Gastrocnemius medialis (tissue), 4 donors: Measurements from ENCODE around the gene ASCL5. TPM values are rescaled to one million over a fixed set of nuclear protein-coding genes. Genes with fewer than 3 reads are reported as not detected.

Source experiments
- ATAC-seq, 2 donors: fragments of 150-250 bp; one replicate each; pipeline ENCODE4 v1.9.1; 2016
- DNase-seq, 2 donors: peaks; one replicate each; pipeline ENCODE4 v3.0.0-alpha.2; 2019
- H3K27ac ChIP-seq, 4 donors: fragments of 200-600 bp; sonication (generic); 1 replicate in 1 of 4; 2 replicates in 3 of 4; pipeline ENCODE4 v1.5.1; 2016 to 2018; ENCODE audit warnings: mild to moderate bottlenecking in 2 of 4, moderate library complexity in 1 of 4
- H3K27me3 ChIP-seq, 3 donors: fragments of 200-600 bp; sonication (generic) in 2 of 3; 1 replicate in 1 of 3; 2 replicates in 2 of 3; pipeline versions ENCODE4 v1.5.1 to v1.6.0; 2016 to 2019; ENCODE audit warnings: mild to moderate bottlenecking in 1 of 3, moderate library complexity in 1 of 3
- H3K36me3 ChIP-seq, 2 donors: fragments of 200-600 bp; sonication (generic) in 1 of 2; one replicate each; pipeline ENCODE4 v1.5.1; 2017 to 2018
- H3K4me1 ChIP-seq, 2 donors: fragments of 200-600 bp; sonication (generic) in 1 of 2; one replicate each; pipeline ENCODE4 v1.5.1; 2016 to 2017; ENCODE audit warnings: mild to moderate bottlenecking in 2 of 2
- H3K4me3 ChIP-seq, 4 donors: fragments of 200-600 bp; sonication (generic) in 3 of 4; 1 replicate in 1 of 4; 2 replicates in 3 of 4; pipeline ENCODE4 v1.5.1; 2016 to 2019; ENCODE audit warnings: mild to moderate bottlenecking in 2 of 4
- H3K9me3 ChIP-seq, 3 donors: fragments of 200-600 bp; sonication (generic) in 2 of 3; 1 replicate in 1 of 3; 2 replicates in 2 of 3; pipeline ENCODE4 v1.5.1; 2016 to 2019
- CTCF ChIP-seq, 5 experiments: fragments of 450-650 bp in 3 of 5; fragments of 200-600 bp in 2 of 5; sonication (generic) in 2 of 5; IDR thresholded peaks in 4 of 5; conservative IDR thresholded peaks in 1 of 5; 1 replicate in 4 of 5; 2 replicates in 1 of 5; pipeline ENCODE4 v1.5.1; 2016 to 2019; ENCODE audit warnings: antibody characterized with exemption in 5 of 5, mild to moderate bottlenecking in 3 of 5, moderate library complexity in 3 of 5
- POLR2A ChIP-seq, 2 donors: fragments of 450-650 bp; IDR thresholded peaks; one replicate each; pipeline ENCODE4 v1.6.1; 2017; ENCODE audit warnings: antibody characterized with exemption in 2 of 2, mild to moderate bottlenecking in 2 of 2, moderate library complexity in 2 of 2
- in situ Hi-C, 4 donors: fragments of 200-750 bp; cut with MboI; loops; one replicate each; pipeline versions ENCODE4 v1.15.0 to v1.8.0; 2017; ENCODE audit warnings: low sequenced_read_pairs in 4 of 4
- intact Hi-C: fragments of 100-400 bp; cut with DNase I; formaldehyde crosslinking; loops from one replicate; pipeline ENCODE4 v1.15.1; 2023; ENCODE audit warnings: low total_unique reads
- total RNA-seq, 4 donors: library from RNA; depleted of rRNA; stranded (reverse); fragments of >200 nt; gene quantifications; one replicate each; pipeline versions ENCODE4 v1.1.0 to v1.2.3, GENCODE V29; 2016

Gene ASCL5
- total RNA-seq, 4 donors from 2014 or later = not detected

DNA sequence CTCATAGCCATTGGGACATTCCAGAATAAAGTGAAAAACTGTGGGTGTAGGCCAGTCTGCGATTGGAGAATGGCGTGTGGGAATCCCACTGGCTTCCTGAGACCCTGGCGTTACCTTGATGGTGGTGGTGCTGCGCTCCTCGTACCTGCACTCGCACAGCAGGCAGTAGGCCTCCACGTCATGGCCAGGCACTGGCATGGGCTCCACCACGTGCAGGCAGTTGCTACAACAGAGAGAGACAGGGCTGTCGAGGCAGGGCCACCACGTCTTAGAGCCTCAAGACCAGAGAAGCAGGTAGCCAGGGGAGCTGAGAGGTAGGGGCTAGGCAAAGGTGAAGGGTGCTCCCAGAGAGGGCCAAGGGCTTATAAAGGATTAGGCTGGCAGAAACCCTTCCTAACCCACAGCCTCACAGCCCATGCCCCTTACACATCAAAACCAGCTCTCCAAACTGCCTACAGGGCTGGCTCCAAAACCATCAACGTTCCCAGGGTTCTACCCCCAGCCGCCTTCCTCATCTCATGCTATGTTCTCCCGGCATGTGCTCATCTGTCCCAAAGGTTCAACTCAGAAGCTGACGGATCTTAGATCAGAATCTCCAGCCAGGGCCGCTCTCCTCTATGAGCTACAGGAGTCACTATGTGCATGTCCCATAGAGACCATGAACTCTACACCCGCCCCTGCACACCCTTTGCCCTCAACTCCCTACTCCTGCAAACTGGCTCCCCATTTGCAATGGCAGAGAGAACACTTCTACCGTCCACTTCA is 19.8 kb upstream of the ASCL5 start:
- Histone ChIP-seq H3K4me1 (peaks cover 7 to 11% of the 10 kb centered on the region in 2 donors), H3K27ac (no peak overlapping the region), H3K9me3 (no peaks in the 10 kb centered on the region), H3K36me3 (peaks cover 0 to 26% of the 10 kb centered on the region in 2 donors), H3K4me3 (no peak overlapping the region), H3K27me3 (no peaks in the 10 kb centered on the region)
- intact Hi-C loops = no loop called here
- no peak for ATAC-seq
- TF ChIP-seq POLR2A (IDR thresholded peaks at IDR 0.05) = no peak
- no peak for TF ChIP-seq CTCF (IDR thresholded peaks at IDR 0.05 in 4 of 5, conservative IDR thresholded peaks at IDR 0.05 in 1 of 5)
- no peak for DNase-seq
- in situ Hi-C loops = loop anchor here in 1 of 4 donors (10.0 kb wide), 1 partner anchor 78 kb away; no protein-coding TSS in a partner anchor

DNA sequence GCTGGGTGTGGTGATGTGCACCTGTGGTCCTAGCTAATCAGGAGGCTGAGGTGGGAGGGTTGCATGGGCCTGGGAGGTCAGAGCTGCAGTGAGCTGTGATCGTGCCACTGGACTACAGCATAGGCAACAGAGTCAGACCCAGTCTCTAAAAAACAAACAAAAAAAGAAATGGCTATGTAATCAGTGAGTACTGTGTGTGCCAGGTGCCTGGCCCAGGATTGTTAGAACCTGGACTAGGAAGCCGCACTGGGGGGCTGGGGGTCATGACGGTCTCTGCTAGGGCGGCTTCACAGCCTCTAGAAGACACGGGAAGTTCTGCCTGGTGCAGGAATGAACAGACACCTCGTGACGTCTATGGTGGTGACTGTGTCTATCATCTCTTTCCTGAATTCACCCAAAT is 18.8 kb upstream of the ASCL5 start:
- peaks cover 7 to 11% of the 10 kb centered on the region in 2 donors for H3K4me1 ChIP-seq
- H3K27ac ChIP-seq = no peak overlapping the region
- H3K36me3 ChIP-seq = peaks cover 0 to 26% of the 10 kb centered on the region in 2 donors
- no peak overlapping the region for H3K4me3 ChIP-seq
- no peaks in the 10 kb centered on the region for H3K27me3 ChIP-seq
- TF ChIP-seq CTCF (IDR thresholded peaks at IDR 0.05 in 4 of 5, conservative IDR thresholded peaks at IDR 0.05 in 1 of 5) (no peak), POLR2A (IDR thresholded peaks at IDR 0.05) (no peak)
- intact Hi-C loops (no loop called here), in situ Hi-C loops (loop anchor here in 1 of 4 donors (10.0 kb wide), 1 partner anchor 79 kb away; no protein-coding TSS in a partner anchor)
- no peaks in the 10 kb centered on the region for H3K9me3 ChIP-seq
- DNase-seq = no peak
- ATAC-seq = no peak

DNA sequence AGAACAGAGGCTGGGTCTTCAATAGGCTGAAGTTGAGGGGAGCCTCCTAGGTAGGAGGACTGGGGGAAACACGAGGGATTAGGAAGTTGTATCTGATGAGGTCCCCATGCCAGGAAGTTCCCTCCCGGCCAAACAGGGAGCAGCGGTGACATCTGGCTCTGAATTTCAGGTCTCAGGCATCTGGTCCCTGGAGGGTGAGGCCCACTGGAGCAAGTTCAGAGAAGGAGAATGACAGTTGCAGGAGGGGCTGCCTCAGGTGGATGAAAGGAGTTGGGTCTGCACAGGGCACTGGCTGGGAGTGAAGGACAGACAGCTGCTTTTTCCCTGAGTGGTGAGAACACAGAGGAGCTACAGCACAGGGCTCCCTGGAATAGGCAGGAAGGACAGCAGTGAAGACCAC is 18.1 kb upstream of the ASCL5 start:
- intact Hi-C loops (no loop called here), in situ Hi-C loops (loop anchor here in 1 of 4 donors (10.0 kb wide), 1 partner anchor 80 kb away; no protein-coding TSS in a partner anchor)
- DNase-seq (no peak), ATAC-seq (no peak)
- H3K36me3 ChIP-seq = peaks cover 0 to 26% of the 10 kb centered on the region in 2 donors
- H3K4me3 ChIP-seq = no peak overlapping the region
- H3K27ac ChIP-seq = no peak overlapping the region
- TF ChIP-seq CTCF (IDR thresholded peaks at IDR 0.05 in 4 of 5, conservative IDR thresholded peaks at IDR 0.05 in 1 of 5) (no peak), POLR2A (IDR thresholded peaks at IDR 0.05) (no peak)
- H3K9me3 ChIP-seq = no peaks in the 10 kb centered on the region
- no peaks in the 10 kb centered on the region for H3K27me3 ChIP-seq
- H3K4me1 ChIP-seq = peaks cover 7 to 10% of the 10 kb centered on the region in 2 donors

- no peak for DNase-seq
- no peak for TF ChIP-seq POLR2A (IDR thresholded peaks at IDR 0.05)
- no peak for TF ChIP-seq CTCF (IDR thresholded peaks at IDR 0.05 in 4 of 5, conservative IDR thresholded peaks at IDR 0.05 in 1 of 5)
- Histone ChIP-seq H3K9me3 (no peaks in the 10 kb centered on the region), H3K4me3 (no peak overlapping the region), H3K36me3 (peaks cover 0 to 26% of the 10 kb centered on the region in 2 donors), H3K27me3 (no peaks in the 10 kb centered on the region), H3K27ac (no peak overlapping the region), H3K4me1 (peaks cover 2 to 6% of the 10 kb centered on the region in 2 donors)
- in situ Hi-C loops = loop anchor here in 1 of 4 donors (10.0 kb wide), 1 partner anchor 80 kb away; no protein-coding TSS in a partner anchor
- no peak for ATAC-seq
- intact Hi-C loops = no loop called here
Measured at GRCh38 chr1:201144701-201145100, 17.7 kb upstream of the ASCL5 start.
